GM19099 (cell line): ENCODE measurements around the gene NHS.

Source experiments
- POLR2A ChIP-seq: IDR thresholded peaks from 3 replicates; pipeline ENCODE4 v1.6.1; 2011; ENCODE audit warnings: low read depth; ENCODE audit not compliant: insufficient read length; ENCODE audit errors: extremely low read depth

Gene NHS

GRCh38 chrX:17778997-17779396, 404.0 kb downstream of the NHS start:
- TF ChIP-seq POLR2A: no peak

- TF ChIP-seq POLR2A: no peak
Observed at GRCh38 chrX:17779434-17779833, 404.4 kb downstream of the NHS start.
